Bronchial epithelial cell (primary cell): ENCODE results near the gene ASAP2. TPM values are rescaled to one million over a fixed set of nuclear protein-coding genes. Genes with fewer than 3 reads are reported as not detected.

ENCODE experiments used
- DNase-seq: peaks from one replicate; pipeline ENCODE4 v3.0.0-alpha.2; 2010; ENCODE audit warnings: low read depth
- FAIRE-seq: peaks from 2 replicates; lab custom pipeline; 2011; peaks lifted over from hg19 to GRCh38; lab: Jason Lieb, UNC
- H3K27me3 ChIP-seq: 2 replicates; pipeline ENCODE4 v1.5.1; 2011; ENCODE audit warnings: low read length; ENCODE audit not compliant: control insufficient read depth, insufficient read depth
- H3K36me3 ChIP-seq: 2 replicates; pipeline ENCODE4 v1.5.1; 2011; ENCODE audit warnings: low read length; ENCODE audit not compliant: control insufficient read depth, insufficient read depth
- H3K4me3 ChIP-seq: 2 replicates; pipeline ENCODE4 v1.5.1; 2011; ENCODE audit warnings: mild to moderate bottlenecking, low read depth, low read length, control low read depth
- total RNA-seq: library from RNA; depleted of rRNA; stranded (reverse); fragments of >200 nt; gene quantifications from 2 replicates; pipeline ENCODE4 v1.2.1, GENCODE V29; 2014
- TF ChIP-seq, protein P1 (sequence below): IDR thresholded peaks from 2 replicates; pipeline ENCODE4 v1.5.1; 2011; ENCODE audit warnings: mild to moderate bottlenecking, moderate library complexity, low read length, control low read depth, inconsistent platforms; ENCODE audit not compliant: insufficient read depth, severe bottlenecking

Gene ASAP2
- total RNA-seq, 1 donor from 2014 or later: 25.5 TPM

- H3K4me3 ChIP-seq: no peak overlapping the region
- peaks cover 16% of the 10 kb centered on the region for H3K36me3 ChIP-seq
- DNase-seq: no peak
- H3K27me3 ChIP-seq: no peaks in the 10 kb centered on the region
- FAIRE-seq: no peak
- TF ChIP-seq, protein P1, sequence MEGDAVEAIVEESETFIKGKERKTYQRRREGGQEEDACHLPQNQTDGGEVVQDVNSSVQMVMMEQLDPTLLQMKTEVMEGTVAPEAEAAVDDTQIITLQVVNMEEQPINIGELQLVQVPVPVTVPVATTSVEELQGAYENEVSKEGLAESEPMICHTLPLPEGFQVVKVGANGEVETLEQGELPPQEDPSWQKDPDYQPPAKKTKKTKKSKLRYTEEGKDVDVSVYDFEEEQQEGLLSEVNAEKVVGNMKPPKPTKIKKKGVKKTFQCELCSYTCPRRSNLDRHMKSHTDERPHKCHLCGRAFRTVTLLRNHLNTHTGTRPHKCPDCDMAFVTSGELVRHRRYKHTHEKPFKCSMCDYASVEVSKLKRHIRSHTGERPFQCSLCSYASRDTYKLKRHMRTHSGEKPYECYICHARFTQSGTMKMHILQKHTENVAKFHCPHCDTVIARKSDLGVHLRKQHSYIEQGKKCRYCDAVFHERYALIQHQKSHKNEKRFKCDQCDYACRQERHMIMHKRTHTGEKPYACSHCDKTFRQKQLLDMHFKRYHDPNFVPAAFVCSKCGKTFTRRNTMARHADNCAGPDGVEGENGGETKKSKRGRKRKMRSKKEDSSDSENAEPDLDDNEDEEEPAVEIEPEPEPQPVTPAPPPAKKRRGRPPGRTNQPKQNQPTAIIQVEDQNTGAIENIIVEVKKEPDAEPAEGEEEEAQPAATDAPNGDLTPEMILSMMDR: no peak
These were observed 136.0 kb downstream of the ASAP2 start for GRCh38 chr2:9342659-9343058.

- Histone ChIP-seq H3K36me3 (peaks cover 12% of the 10 kb centered on the region), H3K4me3 (no peak overlapping the region), H3K27me3 (no peaks in the 10 kb centered on the region)
- DNase-seq: no peak
- TF ChIP-seq, protein P1: no peak
- no peak for FAIRE-seq
These were observed 136.9 kb downstream of the ASAP2 start for GRCh38 chr2:9343524-9343923.

DNA sequence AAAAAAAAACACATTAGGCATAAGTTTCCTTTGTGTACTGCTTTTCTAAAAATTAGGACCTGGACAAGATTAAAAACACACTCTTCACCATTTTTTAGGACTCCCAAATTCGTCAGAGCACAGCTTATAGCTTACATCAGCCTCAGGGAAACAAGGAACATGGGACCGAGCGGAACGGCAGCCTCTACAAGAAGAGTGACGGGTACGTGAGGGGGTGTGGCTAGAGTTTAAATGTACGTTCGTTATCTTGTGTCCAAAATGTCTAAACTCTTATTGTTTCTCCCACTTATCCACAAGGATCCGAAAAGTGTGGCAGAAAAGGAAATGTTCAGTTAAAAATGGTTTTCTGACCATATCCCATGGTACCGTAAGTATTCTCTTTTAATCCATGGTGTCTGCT, 137.8 kb downstream of the ASAP2 start:
- Histone ChIP-seq H3K27me3 (no peaks in the 10 kb centered on the region), H3K36me3 (peaks cover 12% of the 10 kb centered on the region), H3K4me3 (no peak overlapping the region)
- FAIRE-seq: no peak
- no peak for DNase-seq
- TF ChIP-seq, protein P1: no peak

DNA sequence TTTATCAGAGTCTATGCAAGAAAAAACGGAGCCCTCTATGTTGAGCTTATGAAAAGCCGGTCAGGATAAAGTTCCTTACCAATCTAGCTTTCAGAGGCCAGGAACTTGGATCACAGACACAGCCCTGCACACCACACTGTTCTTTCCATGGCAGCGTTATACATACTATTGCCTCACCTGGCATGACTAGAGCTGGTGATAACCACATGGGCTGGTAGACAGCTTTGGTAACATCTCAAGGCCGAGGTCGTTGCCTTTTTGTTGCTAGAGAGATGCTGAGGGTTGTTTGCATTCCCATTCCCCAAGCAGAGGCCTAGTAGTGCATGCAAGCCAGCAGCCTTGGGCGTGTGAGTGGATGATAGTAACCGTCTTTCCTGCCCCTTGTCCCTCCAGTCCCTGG, 138.7 kb downstream of the ASAP2 start:
- no peak overlapping the region for H3K4me3 ChIP-seq
- H3K36me3 ChIP-seq: peaks cover 13% of the 10 kb centered on the region
- TF ChIP-seq, protein P1: no peak
- H3K27me3 ChIP-seq: no peaks in the 10 kb centered on the region
- FAIRE-seq: no peak
- DNase-seq: no peak

- peaks cover 11% of the 10 kb centered on the region for H3K36me3 ChIP-seq
- no peaks in the 10 kb centered on the region for H3K27me3 ChIP-seq
- H3K4me3 ChIP-seq: no peak overlapping the region
- DNase-seq (no peak), FAIRE-seq (no peak)
- TF ChIP-seq, protein P1: no peak
These were observed 139.4 kb downstream of the ASAP2 start for GRCh38 chr2:9345997-9346396.

DNA sequence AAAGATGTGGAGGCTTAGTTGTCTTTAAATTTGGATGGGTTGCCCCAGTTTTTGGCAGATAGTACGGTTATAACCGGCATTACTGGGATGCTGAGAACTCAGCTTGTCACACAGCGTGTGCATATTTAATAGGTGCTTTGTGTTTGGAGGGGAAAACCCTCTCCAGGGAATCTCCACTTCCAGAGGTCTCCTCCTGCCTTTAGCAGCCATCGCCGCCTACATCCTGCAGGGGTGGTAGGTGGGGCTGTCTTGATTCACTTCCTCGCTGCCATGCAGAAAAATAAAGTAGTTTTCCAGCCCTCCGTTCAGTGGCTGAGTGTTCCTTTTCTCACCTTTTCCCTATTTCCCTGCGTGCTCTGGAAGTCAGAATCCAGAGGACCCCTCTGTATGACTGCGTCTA, 140.3 kb downstream of the ASAP2 start:
- DNase-seq: no peak
- no peak for FAIRE-seq
- TF ChIP-seq, protein P1: no peak
- Histone ChIP-seq H3K27me3 (no peaks in the 10 kb centered on the region), H3K4me3 (no peak overlapping the region), H3K36me3 (peaks cover 11% of the 10 kb centered on the region)
